PC-3 (cell line): ENCODE measurements around the gene KCNT2. TPM values are rescaled to one million over a fixed set of nuclear protein-coding genes. Genes with fewer than 3 reads are reported as not detected.

Source experiments
- ATAC-seq: fragments of 200-7000 bp; cut with Tn5 transposase; 2 replicates; pipeline ENCODE4 v1.9.1; 2020; ENCODE audit warnings: mild to moderate bottlenecking, moderate library complexity
- BruUV-seq: library from RNA; stranded (reverse); fragments of 400-500 nt; replicated peaks from 2 replicates; lab custom pipeline; 2021; lab: Mats Ljungman, UMichigan
- CTCF ChIA-PET: fragments of 300-600 bp; sonication (Branson Sonifier 250); formaldehyde crosslinking; loops from one replicate; lab custom pipeline; 2022; ENCODE audit warnings: antibody characterized with exemption; lab: Charles Lee
- POLR2A ChIA-PET: fragments of 300-600 bp; sonication (Branson Sonifier 250); formaldehyde crosslinking; loops from one replicate; lab custom pipeline; 2022; ENCODE audit warnings: antibody characterized with exemption; ENCODE audit not compliant: unreplicated experiment; lab: Charles Lee
- DNase-seq: peaks from one replicate; pipeline ENCODE4 v3.0.0-alpha.2; 2015
- H2AFZ ChIP-seq: fragments of 300-600 bp; sonication (generic); 2 replicates; pipeline ENCODE4 v1.6.0; 2016; ENCODE audit warnings: antibody characterized with exemption, low read length
- H3F3A ChIP-seq: fragments of 300-600 bp; sonication (generic); one replicate; pipeline ENCODE4 v1.6.0; 2017; ENCODE audit warnings: antibody characterized with exemption, low read length, control low read depth, mild to moderate bottlenecking; ENCODE audit not compliant: unreplicated experiment
- H3K27ac ChIP-seq: fragments of 300-600 bp; sonication (generic); 2 replicates; pipeline ENCODE4 v1.5.1; 2016; ENCODE audit warnings: mild to moderate bottlenecking, low read length
- H3K27me3 ChIP-seq: fragments of 300-600 bp; sonication (generic); 2 replicates; pipeline ENCODE4 v1.6.1; 2016; ENCODE audit warnings: low read length, mixed read lengths
- H3K36me3 ChIP-seq: fragments of 300-600 bp; sonication (generic); 2 replicates; pipeline ENCODE4 v1.6.1; 2016; ENCODE audit warnings: low read depth, mixed run types, low read length, mixed read lengths
- H3K4me1 ChIP-seq: fragments of 300-600 bp; sonication (generic); 2 replicates; pipeline ENCODE4 v1.5.1; 2016; ENCODE audit warnings: low read length; ENCODE audit not compliant: insufficient read depth
- H3K4me2 ChIP-seq: fragments of 300-600 bp; sonication (generic); 2 replicates; pipeline ENCODE4 v1.6.0; 2016; ENCODE audit warnings: low read length
- H3K4me3 ChIP-seq: fragments of 300-600 bp; sonication (generic); 2 replicates; pipeline ENCODE4 v1.5.1; 2016; ENCODE audit warnings: mild to moderate bottlenecking, low read length, mixed read lengths
- H3K79me2 ChIP-seq: fragments of 300-600 bp; sonication (generic); 2 replicates; pipeline ENCODE4 v1.6.1; 2017; ENCODE audit warnings: low read length, mixed read lengths
- H3K9ac ChIP-seq: fragments of 300-600 bp; sonication (generic); 2 replicates; pipeline ENCODE4 v1.6.0; 2016; ENCODE audit warnings: mild to moderate bottlenecking, low read length
- H3K9me2 ChIP-seq: fragments of 300-600 bp; sonication (generic); replicated peaks from 2 replicates; pipeline ENCODE4 v1.6.1; 2016; ENCODE audit warnings: mixed run types, low read length, mixed read lengths
- H3K9me3 ChIP-seq: fragments of 300-600 bp; sonication (generic); 2 replicates; pipeline ENCODE4 v1.6.1; 2016; ENCODE audit warnings: low read length, mixed read lengths
- H4K20me1 ChIP-seq: fragments of 300-600 bp; sonication (generic); 2 replicates; pipeline ENCODE4 v1.6.1; 2016; ENCODE audit warnings: low read length, mixed read lengths
- EZH2 ChIP-seq: fragments of 300-600 bp; sonication (generic); IDR thresholded peaks from one replicate; pipeline ENCODE4 v1.6.1; 2017; ENCODE audit warnings: antibody characterized with exemption, mild to moderate bottlenecking, low read length; ENCODE audit not compliant: unreplicated experiment
- EZH2phosphoT487 ChIP-seq: fragments of 300-600 bp; sonication (generic); IDR thresholded peaks from 2 replicates; pipeline ENCODE4 v1.6.1; 2018; ENCODE audit warnings: mild to moderate bottlenecking, antibody characterized with exemption, low read length, borderline replicate concordance
- intact Hi-C: fragments of 100-400 bp; cut with micrococcal nuclease; formaldehyde crosslinking; loops from 2 replicates; pipeline ENCODE4 v1.9.0; 2023
- total RNA-seq: library from RNA; depleted of rRNA; stranded (reverse); fragments of >200 nt; gene quantifications from 2 replicates; pipeline ENCODE4 v1.2.3, GENCODE V29; 2014
- TF ChIP-seq, protein P1 (sequence below): fragments of 300-600 bp; sonication (generic); conservative IDR thresholded peaks from 2 replicates; pipeline ENCODE4 v1.5.1; 2017; ENCODE audit warnings: antibody characterized with exemption, low read depth, mild to moderate bottlenecking, low read length

KCNT2 gene
- total RNA-seq, 1 experiment from 2014 or later = 0.26 TPM

GRCh38 chr1:196317535-196318522 lies 290.4 kb downstream of the KCNT2 start:
- Histone ChIP-seq H3K27ac (no peak overlapping the region), H3K4me3 (no peak overlapping the region), H3K27me3 (no peaks in the 10 kb centered on the region), H3K79me2 (no peaks in the 10 kb centered on the region), H3K4me2 (no peak overlapping the region), H2AFZ (no peak overlapping the region), H3F3A (no peaks in the 10 kb centered on the region), H3K9me2 (no peaks in the 10 kb centered on the region), H3K9me3 (no peaks in the 10 kb centered on the region), H3K4me1 (no peaks in the 10 kb centered on the region), H3K36me3 (no peaks in the 10 kb centered on the region), H3K9ac (no peak overlapping the region), H4K20me1 (no peaks in the 10 kb centered on the region)
- ChIA-PET CTCF (interaction anchor here (0.6 kb wide), 1 partner anchor 63 kb away, joined by 4 read pairs; no protein-coding TSS in a partner anchor), POLR2A (no interaction called here)
- TF ChIP-seq EZH2phosphoT487 (no peak), EZH2 (no peak)
- TF ChIP-seq, protein P1, sequence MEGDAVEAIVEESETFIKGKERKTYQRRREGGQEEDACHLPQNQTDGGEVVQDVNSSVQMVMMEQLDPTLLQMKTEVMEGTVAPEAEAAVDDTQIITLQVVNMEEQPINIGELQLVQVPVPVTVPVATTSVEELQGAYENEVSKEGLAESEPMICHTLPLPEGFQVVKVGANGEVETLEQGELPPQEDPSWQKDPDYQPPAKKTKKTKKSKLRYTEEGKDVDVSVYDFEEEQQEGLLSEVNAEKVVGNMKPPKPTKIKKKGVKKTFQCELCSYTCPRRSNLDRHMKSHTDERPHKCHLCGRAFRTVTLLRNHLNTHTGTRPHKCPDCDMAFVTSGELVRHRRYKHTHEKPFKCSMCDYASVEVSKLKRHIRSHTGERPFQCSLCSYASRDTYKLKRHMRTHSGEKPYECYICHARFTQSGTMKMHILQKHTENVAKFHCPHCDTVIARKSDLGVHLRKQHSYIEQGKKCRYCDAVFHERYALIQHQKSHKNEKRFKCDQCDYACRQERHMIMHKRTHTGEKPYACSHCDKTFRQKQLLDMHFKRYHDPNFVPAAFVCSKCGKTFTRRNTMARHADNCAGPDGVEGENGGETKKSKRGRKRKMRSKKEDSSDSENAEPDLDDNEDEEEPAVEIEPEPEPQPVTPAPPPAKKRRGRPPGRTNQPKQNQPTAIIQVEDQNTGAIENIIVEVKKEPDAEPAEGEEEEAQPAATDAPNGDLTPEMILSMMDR = peak; percentile 64
- peak; percentile 49 for DNase-seq
- intact Hi-C loops = loop anchor here (1.0 to 5.0 kb wide), 2 partner anchors 39 to 343 kb away; no protein-coding TSS in a partner anchor
- no peak for ATAC-seq
- no TSS peak for BruUV-seq

GRCh38 chr1:196312739-196313138 lies 295.5 kb downstream of the KCNT2 start:
- no peaks in the 10 kb centered on the region for H4K20me1 ChIP-seq
- H3K9ac ChIP-seq = no peak overlapping the region
- no TSS peak for BruUV-seq
- H3K4me3 ChIP-seq = no peak overlapping the region
- H3K4me2 ChIP-seq = no peak overlapping the region
- H3K9me2 ChIP-seq = no peaks in the 10 kb centered on the region
- ChIA-PET CTCF (no interaction called here), POLR2A (no interaction called here)
- no peak for ATAC-seq
- no peaks in the 10 kb centered on the region for H3K27me3 ChIP-seq
- intact Hi-C loops = no loop called here
- DNase-seq = no peak
- H3F3A ChIP-seq = no peaks in the 10 kb centered on the region
- no peaks in the 10 kb centered on the region for H3K36me3 ChIP-seq
- no peaks in the 10 kb centered on the region for H3K9me3 ChIP-seq
- no peaks in the 10 kb centered on the region for H3K4me1 ChIP-seq
- TF ChIP-seq, protein P1 = no peak
- TF ChIP-seq EZH2 (no peak), EZH2phosphoT487 (no peak)
- H3K27ac ChIP-seq = no peak overlapping the region
- no peaks in the 10 kb centered on the region for H3K79me2 ChIP-seq
- no peak overlapping the region for H2AFZ ChIP-seq
